Measurements from ENCODE around the gene FHIT.

GRCh38 chr3:60219501-60219900 lies 1031.8 kb downstream of the FHIT start:
- TF ChIP-seq YY1 (IDR thresholded peaks at IDR 0.05; ENCODE audit: low read depth) (no peak), TAF1 (IDR thresholded peaks at IDR 0.05; ENCODE audit: borderline replicate concordance, low read depth, low read length) (no peak), GABPA (IDR thresholded peaks at IDR 0.05; ENCODE audit: low read depth) (no peak), EZH2phosphoT487 (IDR thresholded peaks at IDR 0.05; ENCODE audit: borderline replicate concordance, low read depth) (no peak), EP300 (IDR thresholded peaks at IDR 0.05; ENCODE audit: borderline replicate concordance in 1 of 2, low read depth in 1 of 2, low read length in 1 of 2) (no peak), POLR2AphosphoS5 (IDR thresholded peaks at IDR 0.05; ENCODE audit: low read depth, low read length) (no peak)
- TF ChIP-seq, protein P1, sequence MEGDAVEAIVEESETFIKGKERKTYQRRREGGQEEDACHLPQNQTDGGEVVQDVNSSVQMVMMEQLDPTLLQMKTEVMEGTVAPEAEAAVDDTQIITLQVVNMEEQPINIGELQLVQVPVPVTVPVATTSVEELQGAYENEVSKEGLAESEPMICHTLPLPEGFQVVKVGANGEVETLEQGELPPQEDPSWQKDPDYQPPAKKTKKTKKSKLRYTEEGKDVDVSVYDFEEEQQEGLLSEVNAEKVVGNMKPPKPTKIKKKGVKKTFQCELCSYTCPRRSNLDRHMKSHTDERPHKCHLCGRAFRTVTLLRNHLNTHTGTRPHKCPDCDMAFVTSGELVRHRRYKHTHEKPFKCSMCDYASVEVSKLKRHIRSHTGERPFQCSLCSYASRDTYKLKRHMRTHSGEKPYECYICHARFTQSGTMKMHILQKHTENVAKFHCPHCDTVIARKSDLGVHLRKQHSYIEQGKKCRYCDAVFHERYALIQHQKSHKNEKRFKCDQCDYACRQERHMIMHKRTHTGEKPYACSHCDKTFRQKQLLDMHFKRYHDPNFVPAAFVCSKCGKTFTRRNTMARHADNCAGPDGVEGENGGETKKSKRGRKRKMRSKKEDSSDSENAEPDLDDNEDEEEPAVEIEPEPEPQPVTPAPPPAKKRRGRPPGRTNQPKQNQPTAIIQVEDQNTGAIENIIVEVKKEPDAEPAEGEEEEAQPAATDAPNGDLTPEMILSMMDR (IDR thresholded peaks at IDR 0.05) = no peak
- TF ChIP-seq, protein P2, sequence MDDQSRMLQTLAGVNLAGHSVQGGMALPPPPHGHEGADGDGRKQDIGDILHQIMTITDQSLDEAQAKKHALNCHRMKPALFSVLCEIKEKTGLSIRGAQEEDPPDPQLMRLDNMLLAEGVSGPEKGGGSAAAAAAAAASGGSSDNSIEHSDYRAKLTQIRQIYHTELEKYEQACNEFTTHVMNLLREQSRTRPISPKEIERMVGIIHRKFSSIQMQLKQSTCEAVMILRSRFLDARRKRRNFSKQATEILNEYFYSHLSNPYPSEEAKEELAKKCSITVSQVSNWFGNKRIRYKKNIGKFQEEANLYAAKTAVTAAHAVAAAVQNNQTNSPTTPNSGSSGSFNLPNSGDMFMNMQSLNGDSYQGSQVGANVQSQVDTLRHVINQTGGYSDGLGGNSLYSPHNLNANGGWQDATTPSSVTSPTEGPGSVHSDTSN (IDR thresholded peaks at IDR 0.05) = no peak
